BLaER1 treated with 17β-estradiol and CSF1 and Interleukin-3, amounts not matched to agents 10 nM and 100 nM (cell line): ENCODE data around the gene ABLIM2.

ENCODE experiments used
- H3K27ac ChIP-seq, 11 experiments: shearing (Covaris generic); formaldehyde crosslinking; 2 replicates each; pipeline ENCODE4 v1.8.1; 2022
- H3K27me3 ChIP-seq, 11 experiments: shearing (Covaris generic); formaldehyde crosslinking; 2 replicates each; pipeline ENCODE4 v1.8.1; 2022
- H3K36me3 ChIP-seq, 11 experiments: shearing (Covaris generic); formaldehyde crosslinking; 2 replicates each; pipeline ENCODE4 v1.8.1; 2022
- H3K4me1 ChIP-seq, 10 experiments: shearing (Covaris generic); formaldehyde crosslinking; 2 replicates each; pipeline ENCODE4 v1.8.1; 2022
- H3K4me2 ChIP-seq, 11 experiments: shearing (Covaris generic); formaldehyde crosslinking; 2 replicates each; pipeline ENCODE4 v1.8.1; 2022
- H3K4me3 ChIP-seq, 10 experiments: shearing (Covaris generic); formaldehyde crosslinking; 2 replicates each; pipeline ENCODE4 v1.8.1; 2022
- H3K9ac ChIP-seq, 11 experiments: shearing (Covaris generic); formaldehyde crosslinking; 2 replicates each; pipeline ENCODE4 v1.8.1; 2022
- H3K9me3 ChIP-seq, 11 experiments: shearing (Covaris generic); formaldehyde crosslinking; replicated peaks in 1 of 11; 2 replicates each; pipeline ENCODE4 v1.8.1; 2022
- H4K20me1 ChIP-seq, 11 experiments: shearing (Covaris generic); formaldehyde crosslinking; 2 replicates each; pipeline ENCODE4 v1.8.1; 2022
- Cebpa-rat ChIP-seq, 11 experiments: shearing (Covaris generic); IDR thresholded peaks; 2 replicates each; pipeline ENCODE4 v1.8.1; 2022

Gene ABLIM2

GRCh38 chr4:8004066-8004465 is 154.5 kb downstream of the ABLIM2 start:
- no peaks in the 10 kb centered on the region for H3K36me3 ChIP-seq
- no peak overlapping the region for H3K27ac ChIP-seq
- no peaks in the 10 kb centered on the region for H3K27me3 ChIP-seq
- no peak for TF ChIP-seq Cebpa-rat (IDR thresholded peaks at IDR 0.05)
- peaks cover 6 to 13% (median 9%) of the 10 kb centered on the region in 10 experiments; a peak in 16 of 20 replicates for H3K4me1 ChIP-seq
- no peak overlapping the region for H3K9ac ChIP-seq
- no peaks in the 10 kb centered on the region for H3K9me3 ChIP-seq
- no peak overlapping the region for H3K4me2 ChIP-seq
- no peak overlapping the region for H3K4me3 ChIP-seq
- peaks cover 0 to 23% (median 0%) of the 10 kb centered on the region in 11 experiments; a peak in 4 of 22 replicates for H4K20me1 ChIP-seq

GRCh38 chr4:8002525-8003309 is 155.9 kb downstream of the ABLIM2 start:
- H3K4me1 ChIP-seq, result peaks cover 0 to 12% (median 7%) of the 10 kb centered on the region in 10 experiments; a peak in 13 of 20 replicates
- no peak overlapping the region for H3K27ac ChIP-seq
- no peaks in the 10 kb centered on the region for H3K27me3 ChIP-seq
- H3K4me3 ChIP-seq, result no peak overlapping the region
- H3K4me2 ChIP-seq, result no peak overlapping the region
- TF ChIP-seq Cebpa-rat (IDR thresholded peaks at IDR 0.05), result no peak
- peaks cover 0 to 23% (median 0%) of the 10 kb centered on the region in 11 experiments; a peak in 3 of 22 replicates for H4K20me1 ChIP-seq
- H3K36me3 ChIP-seq, result no peaks in the 10 kb centered on the region
- H3K9ac ChIP-seq, result no peak overlapping the region
- H3K9me3 ChIP-seq, result no peaks in the 10 kb centered on the region

- Histone ChIP-seq H3K4me2 (peak overlapping the region in 9 of 11 experiments; percentile 4 to 60 (median 23); a peak in 7 of 22 replicates), H3K9me3 (no peaks in the 10 kb centered on the region), H3K27me3 (no peaks in the 10 kb centered on the region), H4K20me1 (peaks cover 0 to 17% (median 0%) of the 10 kb centered on the region in 11 experiments; a peak in 3 of 22 replicates), H3K27ac (no peak overlapping the region), H3K4me3 (no peak overlapping the region), H3K4me1 (peaks cover 0 to 12% (median 7%) of the 10 kb centered on the region in 10 experiments; a peak in 13 of 20 replicates), H3K9ac (no peak overlapping the region), H3K36me3 (no peaks in the 10 kb centered on the region)
- no peak for TF ChIP-seq Cebpa-rat (IDR thresholded peaks at IDR 0.05)
Measured at GRCh38 chr4:8001564-8002355, 156.9 kb downstream of the ABLIM2 start.

GRCh38 chr4:8000721-8001491 is 157.7 kb downstream of the ABLIM2 start:
- Histone ChIP-seq H4K20me1 (peaks cover 0 to 14% (median 0%) of the 10 kb centered on the region in 11 experiments; a peak in 3 of 22 replicates), H3K36me3 (no peaks in the 10 kb centered on the region), H3K4me1 (peaks cover 0 to 11% (median 7%) of the 10 kb centered on the region in 10 experiments; a peak in 13 of 20 replicates), H3K4me2 (peak overlapping the region in 6 of 11 experiments; percentile 5 to 60 (median 23); a peak in 2 of 22 replicates), H3K9ac (no peak overlapping the region), H3K4me3 (no peak overlapping the region), H3K27me3 (no peaks in the 10 kb centered on the region), H3K27ac (no peak overlapping the region), H3K9me3 (no peaks in the 10 kb centered on the region)
- no peak for TF ChIP-seq Cebpa-rat (IDR thresholded peaks at IDR 0.05)

- no peaks in the 10 kb centered on the region for H3K36me3 ChIP-seq
- no peak for TF ChIP-seq Cebpa-rat (IDR thresholded peaks at IDR 0.05)
- no peaks in the 10 kb centered on the region for H3K9me3 ChIP-seq
- H3K27me3 ChIP-seq, result no peaks in the 10 kb centered on the region
- no peak overlapping the region for H3K4me2 ChIP-seq
- H3K9ac ChIP-seq, result no peak overlapping the region
- peaks cover 0 to 14% (median 0%) of the 10 kb centered on the region in 11 experiments; a peak in 3 of 22 replicates for H4K20me1 ChIP-seq
- no peak overlapping the region for H3K27ac ChIP-seq
- H3K4me3 ChIP-seq, result no peak overlapping the region
- H3K4me1 ChIP-seq, result peaks cover 0 to 8% (median 7%) of the 10 kb centered on the region in 10 experiments; a peak in 13 of 20 replicates
Measured at GRCh38 chr4:8000247-8000646, 158.4 kb downstream of the ABLIM2 start.

- TF ChIP-seq Cebpa-rat (IDR thresholded peaks at IDR 0.05), result no peak
- peaks cover 0 to 14% (median 0%) of the 10 kb centered on the region in 11 experiments; a peak in 3 of 22 replicates for H4K20me1 ChIP-seq
- peaks cover 0 to 8% (median 7%) of the 10 kb centered on the region in 10 experiments; a peak in 13 of 20 replicates for H3K4me1 ChIP-seq
- H3K4me3 ChIP-seq, result no peak overlapping the region
- no peaks in the 10 kb centered on the region for H3K9me3 ChIP-seq
- H3K4me2 ChIP-seq, result no peak overlapping the region
- H3K27ac ChIP-seq, result no peak overlapping the region
- no peak overlapping the region for H3K9ac ChIP-seq
- no peaks in the 10 kb centered on the region for H3K27me3 ChIP-seq
- no peaks in the 10 kb centered on the region for H3K36me3 ChIP-seq
Measured at GRCh38 chr4:7999695-8000094, 158.9 kb downstream of the ABLIM2 start.

- Histone ChIP-seq H3K27me3 (no peaks in the 10 kb centered on the region), H3K27ac (no peak overlapping the region)
- no peak for TF ChIP-seq Cebpa-rat (IDR thresholded peaks at IDR 0.05)
Measured at GRCh38 chr4:7999279-7999678, 159.3 kb downstream of the ABLIM2 start.

GRCh38 chr4:7998447-7998846 is 160.2 kb downstream of the ABLIM2 start:
- no peak overlapping the region for H3K4me3 ChIP-seq
- H3K27me3 ChIP-seq, result no peaks in the 10 kb centered on the region
- peaks cover 3 to 11% (median 8%) of the 10 kb centered on the region in 10 experiments; a peak in 16 of 20 replicates for H3K4me1 ChIP-seq
- no peak overlapping the region for H3K4me2 ChIP-seq
- no peaks in the 10 kb centered on the region for H3K36me3 ChIP-seq
- TF ChIP-seq Cebpa-rat (IDR thresholded peaks at IDR 0.05), result no peak
- no peaks in the 10 kb centered on the region for H3K9me3 ChIP-seq
- H3K9ac ChIP-seq, result no peak overlapping the region
- H3K27ac ChIP-seq, result no peak overlapping the region
- peaks cover 0 to 14% (median 0%) of the 10 kb centered on the region in 11 experiments; a peak in 2 of 22 replicates for H4K20me1 ChIP-seq

More at GRCh38 chr4:7999279-7999678, 159.3 kb downstream of the ABLIM2 start:
- Histone ChIP-seq H3K4me3 (no peak overlapping the region), H3K36me3 (no peaks in the 10 kb centered on the region), H4K20me1 (peaks cover 0 to 14% (median 0%) of the 10 kb centered on the region in 11 experiments; a peak in 2 of 22 replicates), H3K9me3 (no peaks in the 10 kb centered on the region), H3K9ac (no peak overlapping the region), H3K4me1 (peaks cover 0 to 8% (median 7%) of the 10 kb centered on the region in 10 experiments; a peak in 13 of 20 replicates), H3K4me2 (no peak overlapping the region)
